Inflammatory macrophage (primary cell): ENCODE data around the gene INVS.
"Not testable (repeated sequence)": the region's sequence is repeated elsewhere in the genome, so short reads cannot be mapped to it uniquely, and the experiment has no call there.

Experiments
- DNase-seq, 2 donors: peaks; one replicate each; pipeline ENCODE4 v3.0.0-alpha.2; 2020 to 2022

INVS gene

GRCh38 chr9:100129772-100130171 is 30.7 kb downstream of the INVS start:
- no peak for DNase-seq

DNA sequence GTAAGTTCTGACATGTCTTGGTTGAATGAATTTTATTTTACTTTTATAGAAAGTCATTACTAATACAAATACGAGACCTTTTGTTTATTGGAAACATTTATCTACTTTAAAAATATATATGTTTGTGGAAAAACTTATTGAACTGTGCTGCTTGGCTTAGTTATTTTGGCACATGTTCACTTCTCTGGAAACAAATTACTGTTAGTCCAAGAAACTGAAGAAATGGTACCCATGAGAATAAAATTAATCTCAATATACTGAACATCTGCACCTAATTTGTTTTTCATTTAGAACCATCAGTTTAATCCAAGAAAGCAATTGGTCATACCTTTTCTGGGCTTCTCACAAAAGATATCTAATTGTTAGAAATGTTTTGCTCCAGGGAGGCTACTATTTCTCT is 32.2 kb downstream of the INVS start:
- no peak for DNase-seq

GRCh38 chr9:100131875-100132430 is 32.9 kb downstream of the INVS start:
- DNase-seq, result no peak

- DNase-seq, result no peak
Observed at GRCh38 chr9:100134731-100135130, 35.7 kb downstream of the INVS start.

DNA sequence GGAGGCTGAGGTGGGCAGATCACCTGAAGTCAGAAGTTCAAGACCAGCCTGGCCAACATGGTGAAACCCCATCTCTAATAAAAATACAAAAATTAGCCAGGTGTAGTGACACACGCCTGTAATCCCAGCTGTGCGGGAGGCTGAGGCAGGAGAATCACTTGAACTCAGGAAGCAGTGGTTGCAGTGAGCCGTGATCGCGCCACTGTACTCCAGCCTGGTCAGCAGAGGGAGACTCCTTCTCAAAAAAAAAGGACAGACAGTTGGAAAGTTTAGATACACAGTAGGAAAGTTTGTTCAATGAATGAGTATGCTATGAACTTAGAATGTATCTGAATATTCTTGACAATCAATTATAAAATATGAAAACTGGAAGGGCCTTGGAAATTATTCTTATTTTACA is 37.8 kb downstream of the INVS start:
- not testable (repeated sequence) for DNase-seq

DNA sequence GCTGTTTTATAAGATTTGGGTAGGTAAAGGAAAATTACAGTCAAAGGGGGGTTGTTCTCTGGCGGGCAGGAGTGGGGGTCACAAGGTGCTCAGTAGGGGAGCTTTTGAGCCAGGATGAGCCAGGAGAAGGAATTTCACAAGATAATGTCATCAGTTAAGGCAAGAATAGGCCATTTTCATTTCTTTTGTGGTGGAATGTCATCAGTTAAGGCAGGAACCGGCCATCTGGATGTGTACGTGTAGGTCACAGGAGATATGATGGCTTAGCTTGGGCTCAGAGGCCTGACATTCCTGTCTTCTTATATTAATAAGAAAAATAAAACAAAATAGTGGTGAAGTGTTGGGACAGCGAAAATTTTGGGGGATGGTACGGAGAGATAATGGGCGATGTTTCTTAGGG is 41.3 kb downstream of the INVS start:
- DNase-seq, result not testable (repeated sequence)

- not testable (repeated sequence) for DNase-seq
Observed at GRCh38 chr9:100141862-100142261, 42.8 kb downstream of the INVS start.

DNA sequence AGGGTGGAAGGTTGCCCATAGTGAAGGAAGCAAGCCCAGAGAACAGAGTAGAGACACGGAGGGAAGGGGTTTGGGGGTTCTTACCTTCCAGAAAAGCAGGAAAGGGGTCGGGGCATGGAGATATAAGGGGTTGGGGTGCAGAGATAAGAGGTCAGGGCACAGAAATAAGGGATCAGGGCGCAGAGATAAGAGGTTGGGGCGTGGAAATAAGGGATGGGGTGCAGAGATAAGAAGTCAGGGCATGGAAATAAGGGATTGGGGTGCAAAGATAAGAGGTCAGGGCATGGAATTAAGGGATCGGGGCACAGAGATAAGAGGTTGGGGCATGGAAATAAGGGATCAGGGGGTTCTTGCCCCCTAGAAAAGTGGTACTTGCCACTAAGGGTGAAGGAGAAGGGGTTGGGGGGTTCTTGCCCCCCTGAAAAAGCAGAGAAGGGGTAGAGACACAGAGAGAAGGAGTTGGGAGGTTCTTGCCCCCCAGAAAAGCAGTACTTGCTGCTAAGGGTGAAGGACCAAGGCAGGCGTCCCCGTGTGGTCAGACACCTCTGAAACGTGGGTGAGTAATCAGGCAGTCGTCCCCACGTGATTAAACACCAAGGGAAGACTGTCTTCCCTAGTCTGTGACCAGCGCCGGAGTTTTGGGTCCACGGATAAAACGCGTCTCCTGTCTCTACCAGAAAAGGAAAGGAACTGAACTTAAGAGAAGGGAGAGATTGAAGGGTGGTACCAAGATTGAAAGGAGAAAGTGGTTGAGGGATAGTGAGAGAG is 46.3 kb downstream of the INVS start:
- DNase-seq, result not testable (repeated sequence)

DNA sequence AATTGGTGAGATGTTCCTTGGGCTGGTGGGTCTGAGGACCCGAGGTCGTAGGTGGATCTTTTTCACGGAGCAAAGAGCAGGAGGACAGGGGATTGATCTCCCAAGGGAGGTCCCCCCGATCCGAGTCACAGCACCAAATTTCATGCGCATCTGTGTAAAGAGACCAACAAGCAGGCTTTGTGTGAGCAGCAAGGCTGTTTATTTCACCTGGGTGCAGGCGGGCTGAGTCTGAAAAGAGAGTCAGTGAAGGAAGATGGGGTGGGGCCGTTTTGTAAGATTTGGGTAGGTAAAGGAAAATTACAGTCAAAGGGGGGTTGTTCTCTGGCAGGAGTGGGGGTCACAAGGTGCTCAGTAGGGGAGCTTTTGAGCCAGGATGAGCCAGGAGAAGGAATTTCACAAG is 46.9 kb downstream of the INVS start:
- DNase-seq, result not testable (repeated sequence)

- DNase-seq, result no peak
Observed at GRCh38 chr9:100150214-100150613, 51.2 kb downstream of the INVS start.

GRCh38 chr9:100160021-100160420 is 61.0 kb downstream of the INVS start:
- no peak for DNase-seq

DNA sequence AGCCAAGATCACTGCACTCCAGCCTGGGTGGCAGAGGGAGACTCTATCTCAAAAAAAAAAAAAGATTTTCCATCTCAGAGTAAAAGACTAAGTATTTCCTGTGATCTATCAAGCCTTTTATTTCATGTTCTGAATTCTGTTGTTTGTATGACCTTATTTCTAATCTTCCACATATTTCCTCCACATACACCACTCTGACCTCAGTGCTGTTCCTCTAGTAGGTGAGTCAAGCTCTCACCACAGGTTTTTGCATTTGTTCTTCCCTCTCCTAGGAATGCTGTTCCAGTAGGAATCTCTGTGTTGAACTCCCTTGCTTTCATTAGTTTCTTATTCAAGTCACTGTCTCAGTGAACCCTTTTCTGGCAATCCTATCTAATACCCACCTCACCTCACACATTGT is 68.1 kb downstream of the INVS start:
- DNase-seq, result no peak

DNA sequence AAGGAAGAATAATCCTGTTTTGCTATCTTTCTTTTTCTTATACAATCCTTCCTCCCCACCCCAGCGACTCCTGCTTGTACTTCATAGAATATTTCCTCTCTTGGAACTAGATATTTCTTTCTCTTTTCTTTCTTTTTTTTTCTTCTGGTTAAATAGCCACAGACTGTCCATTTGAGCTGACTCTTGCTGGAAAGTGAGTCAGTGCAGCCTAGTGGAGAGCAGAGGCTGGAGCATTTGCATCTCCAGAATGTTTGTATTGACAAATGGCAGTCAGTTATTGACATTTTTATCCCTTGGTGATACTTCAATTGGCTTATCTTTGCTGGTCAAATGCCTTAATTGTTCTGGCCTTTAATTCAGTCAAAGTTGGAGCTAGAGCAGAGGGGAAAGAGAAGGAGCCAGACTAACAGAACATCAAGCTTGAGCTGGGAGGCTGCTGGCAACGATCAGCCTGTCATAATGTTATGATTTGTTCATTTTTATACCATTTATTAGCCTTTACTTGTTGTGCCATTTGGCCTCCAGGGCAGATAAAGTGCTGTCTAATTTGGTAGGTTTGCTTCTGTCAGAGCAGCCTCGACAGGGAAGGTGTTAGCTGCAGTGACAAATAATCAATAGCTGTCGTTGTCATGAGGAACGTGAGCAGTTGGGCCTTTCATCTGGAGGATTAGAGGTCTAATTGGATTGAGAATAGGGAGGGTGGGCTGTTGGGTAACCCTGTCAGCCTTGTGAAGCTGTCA is 69.0 kb downstream of the INVS start:
- DNase-seq, result no peak

GRCh38 chr9:100170085-100170484 is 71.0 kb downstream of the INVS start:
- DNase-seq, result no peak

GRCh38 chr9:100170556-100170955 is 71.5 kb downstream of the INVS start:
- DNase-seq, result no peak

- DNase-seq, result no peak
Observed at GRCh38 chr9:100186356-100186755, 87.3 kb downstream of the INVS start.

GRCh38 chr9:100190339-100190738 is 91.3 kb downstream of the INVS start:
- no peak for DNase-seq

DNA sequence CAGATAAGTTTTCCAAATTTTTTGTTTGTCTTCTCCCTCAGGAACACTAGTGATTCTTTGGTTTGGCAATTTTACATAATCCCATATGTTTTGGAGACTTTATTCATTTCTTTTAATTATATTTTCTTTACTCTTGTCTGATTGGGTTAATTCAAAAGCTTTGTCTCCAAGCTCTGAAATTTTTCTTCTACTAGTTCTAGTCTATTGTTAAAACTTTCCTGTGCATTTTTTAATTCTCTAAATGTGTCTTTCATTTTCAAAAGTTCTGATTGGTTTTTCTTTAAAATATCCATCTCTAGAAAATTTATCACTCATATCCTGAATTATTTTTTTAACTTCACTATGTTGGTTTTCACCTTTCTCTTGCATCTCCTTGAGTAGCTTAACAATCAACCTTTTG is 92.2 kb downstream of the INVS start:
- DNase-seq, result no peak

- DNase-seq, result no peak
Observed at GRCh38 chr9:100193078-100193477, 94.0 kb downstream of the INVS start.

DNA sequence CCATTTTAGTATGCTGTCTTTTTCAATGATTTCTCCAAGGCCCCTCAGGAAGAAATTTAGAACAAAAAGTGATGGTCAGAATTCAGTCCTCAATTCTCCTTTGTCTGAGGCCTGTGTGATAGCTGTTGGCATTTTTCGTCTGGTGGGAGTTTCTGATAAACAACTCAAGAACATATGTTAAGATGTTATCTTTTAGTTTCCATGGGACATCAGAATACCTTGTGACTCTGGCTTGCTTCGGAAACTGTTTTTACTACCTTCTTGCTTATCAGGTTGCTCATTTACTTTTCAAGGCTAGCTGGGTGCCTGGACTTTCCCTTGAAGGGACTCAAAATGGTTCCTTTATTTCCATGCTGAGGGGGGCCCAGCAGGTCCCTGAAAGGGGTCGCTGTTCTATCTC is 97.2 kb downstream of the INVS start:
- DNase-seq, result no peak

DNA sequence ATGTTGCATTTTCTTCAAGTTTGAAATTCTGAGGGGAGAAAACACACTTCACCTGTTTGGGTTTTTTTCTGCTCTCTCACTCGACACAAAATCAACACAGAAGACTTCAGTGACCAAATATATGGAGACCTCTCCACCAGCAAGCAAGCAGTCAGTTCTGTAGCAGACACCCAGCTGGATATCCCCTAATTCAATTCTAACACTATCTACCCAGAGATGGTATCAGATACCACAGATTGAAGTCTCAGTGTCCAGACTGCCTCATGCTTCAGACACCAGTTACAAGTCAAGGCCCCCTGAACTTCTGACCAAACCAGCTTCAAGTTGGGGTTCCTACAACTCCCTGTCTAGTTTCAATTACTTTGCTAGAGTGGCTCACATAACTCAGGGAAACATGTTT is 97.8 kb downstream of the INVS start:
- no peak for DNase-seq

- no peak for DNase-seq
Observed at GRCh38 chr9:100197553-100197952, 98.5 kb downstream of the INVS start.

GRCh38 chr9:100202806-100203205 is 103.8 kb downstream of the INVS start:
- no peak for DNase-seq

DNA sequence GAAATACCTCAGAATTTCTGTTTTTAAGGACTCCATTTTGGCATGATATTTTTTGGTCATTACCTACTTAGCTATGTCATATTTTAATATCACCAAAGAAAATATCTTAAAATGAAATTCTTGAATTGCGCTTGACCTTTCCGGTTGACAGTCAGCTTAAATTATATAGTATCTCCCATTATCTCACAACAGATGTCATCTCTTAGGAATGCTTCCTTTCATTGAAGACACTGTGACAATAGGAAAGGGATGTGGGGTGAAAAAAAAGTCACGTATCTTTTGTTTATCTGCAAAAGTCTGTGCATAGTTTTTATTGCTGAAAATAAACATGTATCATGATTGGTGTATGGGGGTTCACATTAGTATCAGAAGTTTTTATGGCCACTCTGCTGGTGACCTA is 105.8 kb downstream of the INVS start:
- no peak for DNase-seq
